Activated CD8-positive, alpha-beta T cell treated with anti-CD3 and anti-CD28 coated beads for 36 hours (primary cell): ENCODE data around the gene SPIB. TPM values are rescaled to one million over a fixed set of nuclear protein-coding genes. Genes with fewer than 3 reads are reported as not detected.

ENCODE experiments used
- ATAC-seq: fragments of 200-7000 bp; cut with Tn5 transposase; one replicate; pipeline ENCODE4 v1.10.0; 2021; ENCODE audit warnings: mild to moderate bottlenecking, moderate library complexity
- CTCF ChIA-PET: fragments of 350-600 bp; sonication (Branson Sonifier 250); formaldehyde crosslinking; loops from one replicate; lab custom pipeline; 2021; ENCODE audit warnings: antibody characterized with exemption; lab: Charles Lee
- POLR2A ChIA-PET: fragments of 350-600 bp; sonication (Branson Sonifier 250); formaldehyde crosslinking; loops from one replicate; lab custom pipeline; 2021; ENCODE audit warnings: antibody characterized with exemption; lab: Charles Lee
- DNase-seq: peaks from one replicate; pipeline ENCODE4 v3.0.0-alpha.2; 2020
- H3K27ac Mint-ChIP-seq: one replicate; pipeline ENCODE4 v1.8.0; 2021; ENCODE audit warnings: mild to moderate bottlenecking, mixed read lengths
- H3K27me3 Mint-ChIP-seq: one replicate; pipeline ENCODE4 v1.8.0; 2021; ENCODE audit warnings: mixed read lengths
- H3K36me3 Mint-ChIP-seq: one replicate; pipeline ENCODE4 v1.8.0; 2021; ENCODE audit warnings: low read depth, mixed read lengths
- H3K4me1 Mint-ChIP-seq: one replicate; pipeline ENCODE4 v1.8.0; 2021; ENCODE audit warnings: low read depth, mixed read lengths
- H3K4me3 Mint-ChIP-seq: one replicate; pipeline ENCODE4 v1.8.0; 2021; ENCODE audit warnings: mild to moderate bottlenecking, moderate library complexity, mixed read lengths
- H3K9me3 Mint-ChIP-seq: one replicate; pipeline ENCODE4 v1.8.0; 2021; ENCODE audit warnings: mixed read lengths
- CTCF ChIP-seq: fragments of 200-600 bp; IDR thresholded peaks from one replicate; pipeline ENCODE4 v1.8.0; 2022; ENCODE audit warnings: antibody characterized with exemption, mild to moderate bottlenecking
- intact Hi-C: fragments of 100-400 bp; cut with micrococcal nuclease; formaldehyde crosslinking; loops from one replicate; pipeline ENCODE4 v1.10.0; 2022
- total RNA-seq, 2 experiments: library from RNA; stranded (reverse); gene quantifications; one replicate each; pipeline ENCODE4 v1.2.3, GENCODE V29; 2021

SPIB gene
- total RNA-seq, 2 experiments from 2014 or later, result 0.68 to 1.5 TPM

- no peak overlapping the region for H3K4me3 Mint-ChIP-seq
- no peak for DNase-seq
- POLR2A ChIA-PET, result interaction anchor here (0.6 kb wide), 1 partner anchor 34 kb away, joined by 3 read pairs; the partner anchor contains the start of gene SPIB
- H3K4me1 Mint-ChIP-seq, result no peaks in the 10 kb centered on the region
- intact Hi-C loops, result no loop called here
- peaks cover 19% of the 10 kb centered on the region for H3K27me3 Mint-ChIP-seq
- H3K9me3 Mint-ChIP-seq, result no peaks in the 10 kb centered on the region
- ATAC-seq, result no peak
- H3K27ac Mint-ChIP-seq, result no peak overlapping the region
- H3K36me3 Mint-ChIP-seq, result no peaks in the 10 kb centered on the region
- no peak for TF ChIP-seq CTCF
- CTCF ChIA-PET, result interaction anchor here (0.6 kb wide), 1 partner anchor 44 kb away, joined by 5 read pairs; no protein-coding TSS in a partner anchor
These were observed 34.5 kb downstream of the SPIB start for GRCh38 chr19:50453243-50453642.

- no peak for TF ChIP-seq CTCF
These were observed 37.3 kb downstream of the SPIB start for GRCh38 chr19:50455992-50456391.

GRCh38 chr19:50457300-50457699, 38.6 kb downstream of the SPIB start:
- no peak for ATAC-seq

More at GRCh38 chr19:50455992-50456391, 37.3 kb downstream of the SPIB start:
- Mint-ChIP-seq H3K27ac (no peak overlapping the region), H3K9me3 (no peaks in the 10 kb centered on the region), H3K4me1 (peaks cover 11% of the 10 kb centered on the region), H3K36me3 (no peaks in the 10 kb centered on the region), H3K4me3 (no peak overlapping the region), H3K27me3 (peaks cover 24% of the 10 kb centered on the region)
- DNase-seq (no peak), ATAC-seq (no peak)
- ChIA-PET CTCF (no interaction called here), POLR2A (no interaction called here)
- intact Hi-C loops, result no loop called here

GRCh38 chr19:50458396-50459066, 39.8 kb downstream of the SPIB start:
- no peaks in the 10 kb centered on the region for H3K9me3 Mint-ChIP-seq
- ATAC-seq (no peak), DNase-seq (no peak)
- no peaks in the 10 kb centered on the region for H3K36me3 Mint-ChIP-seq
- peaks cover 15% of the 10 kb centered on the region for H3K4me1 Mint-ChIP-seq
- intact Hi-C loops, result no loop called here
- ChIA-PET POLR2A (no interaction called here), CTCF (no interaction called here)
- TF ChIP-seq CTCF, result no peak
- no peak overlapping the region for H3K27ac Mint-ChIP-seq
- no peak overlapping the region for H3K4me3 Mint-ChIP-seq
- H3K27me3 Mint-ChIP-seq, result peaks cover 28% of the 10 kb centered on the region

More at GRCh38 chr19:50457300-50457699, 38.6 kb downstream of the SPIB start:
- no peaks in the 10 kb centered on the region for H3K36me3 Mint-ChIP-seq
- no peak overlapping the region for H3K4me3 Mint-ChIP-seq
- DNase-seq, result no peak
- H3K27me3 Mint-ChIP-seq, result peaks cover 28% of the 10 kb centered on the region
- H3K4me1 Mint-ChIP-seq, result peaks cover 15% of the 10 kb centered on the region
- CTCF ChIA-PET, result no interaction called here
- intact Hi-C loops, result no loop called here
- TF ChIP-seq CTCF, result no peak
- no peaks in the 10 kb centered on the region for H3K9me3 Mint-ChIP-seq
- H3K27ac Mint-ChIP-seq, result no peak overlapping the region
- POLR2A ChIA-PET, result no interaction called here

- intact Hi-C loops, result no loop called here
- Mint-ChIP-seq H3K4me3 (no peak overlapping the region), H3K9me3 (no peaks in the 10 kb centered on the region), H3K27me3 (peaks cover 28% of the 10 kb centered on the region), H3K27ac (no peak overlapping the region), H3K4me1 (peaks cover 15% of the 10 kb centered on the region), H3K36me3 (no peaks in the 10 kb centered on the region)
- TF ChIP-seq CTCF, result no peak
- DNase-seq (no peak), ATAC-seq (no peak)
- POLR2A ChIA-PET, result no interaction called here
- CTCF ChIA-PET, result no interaction called here
These were observed 40.3 kb downstream of the SPIB start for GRCh38 chr19:50459067-50459456.
